KOPT-K1 (cell line): ENCODE data around the gene LAMB3.

Source experiments
- H3K27ac ChIP-seq: fragments of 200-600 bp; sonication (generic); 2 replicates; pipeline ENCODE4 v1.5.1; 2016; ENCODE audit warnings: antibody characterized with exemption, mild to moderate bottlenecking, low read depth, low read length; ENCODE audit not compliant: poor library complexity, severe bottlenecking
- H3K36me3 ChIP-seq: fragments of 200-600 bp; sonication (generic); 2 replicates; pipeline ENCODE4 v1.5.1; 2017; ENCODE audit warnings: antibody characterized with exemption, mild to moderate bottlenecking, low read length, moderate library complexity; ENCODE audit not compliant: insufficient read depth
- H3K9me3 ChIP-seq: fragments of 200-600 bp; sonication (generic); 2 replicates; pipeline ENCODE4 v1.5.1; 2017; ENCODE audit warnings: antibody characterized with exemption, low read length, mild to moderate bottlenecking; ENCODE audit not compliant: insufficient read depth, poor library complexity, severe bottlenecking

Gene LAMB3

GRCh38 chr1:209630383-209631225 lies 21.6 kb downstream of the LAMB3 start:
- Histone ChIP-seq H3K36me3 (no peaks in the 10 kb centered on the region), H3K27ac (no peak overlapping the region)

GRCh38 chr1:209629621-209630382 lies 22.4 kb downstream of the LAMB3 start:
- H3K27ac ChIP-seq, result no peak overlapping the region
- H3K9me3 ChIP-seq, result no peaks in the 10 kb centered on the region
- no peaks in the 10 kb centered on the region for H3K36me3 ChIP-seq

More at GRCh38 chr1:209630383-209631225, 21.6 kb downstream of the LAMB3 start:
- no peaks in the 10 kb centered on the region for H3K9me3 ChIP-seq

GRCh38 chr1:209628618-209629299 lies 23.5 kb downstream of the LAMB3 start:
- H3K9me3 ChIP-seq, result no peaks in the 10 kb centered on the region
- no peak overlapping the region for H3K27ac ChIP-seq
- H3K36me3 ChIP-seq, result no peaks in the 10 kb centered on the region

GRCh38 chr1:209627732-209628196 lies 24.5 kb downstream of the LAMB3 start:
- Histone ChIP-seq H3K36me3 (no peaks in the 10 kb centered on the region), H3K9me3 (no peaks in the 10 kb centered on the region), H3K27ac (no peak overlapping the region)

GRCh38 chr1:209627027-209627731 lies 25.0 kb downstream of the LAMB3 start:
- Histone ChIP-seq H3K27ac (no peak overlapping the region), H3K36me3 (no peaks in the 10 kb centered on the region), H3K9me3 (no peaks in the 10 kb centered on the region)

GRCh38 chr1:209626346-209627026 lies 25.7 kb downstream of the LAMB3 start:
- Histone ChIP-seq H3K9me3 (no peaks in the 10 kb centered on the region), H3K27ac (no peak overlapping the region), H3K36me3 (no peaks in the 10 kb centered on the region)

GRCh38 chr1:209625791-209626285 lies 26.4 kb downstream of the LAMB3 start:
- no peak overlapping the region for H3K27ac ChIP-seq
- no peaks in the 10 kb centered on the region for H3K36me3 ChIP-seq
- no peaks in the 10 kb centered on the region for H3K9me3 ChIP-seq

- Histone ChIP-seq H3K36me3 (no peaks in the 10 kb centered on the region), H3K27ac (no peak overlapping the region), H3K9me3 (no peaks in the 10 kb centered on the region)
Measured at GRCh38 chr1:209624558-209625549, 27.4 kb downstream of the LAMB3 start.

- Histone ChIP-seq H3K27ac (no peak overlapping the region), H3K36me3 (no peaks in the 10 kb centered on the region), H3K9me3 (no peaks in the 10 kb centered on the region)
Measured at GRCh38 chr1:209622841-209623829, 29.1 kb downstream of the LAMB3 start.

- H3K27ac ChIP-seq, result no peak overlapping the region
- no peaks in the 10 kb centered on the region for H3K36me3 ChIP-seq
- H3K9me3 ChIP-seq, result no peaks in the 10 kb centered on the region
Measured at GRCh38 chr1:209621741-209622655, 30.2 kb downstream of the LAMB3 start.

- Histone ChIP-seq H3K9me3 (no peaks in the 10 kb centered on the region), H3K36me3 (no peaks in the 10 kb centered on the region), H3K27ac (no peak overlapping the region)
Measured at GRCh38 chr1:209621286-209621685, 30.9 kb downstream of the LAMB3 start.
